ENCODE measurements around the gene ZSCAN22.
"Not testable (repeated sequence)": the region's sequence is repeated elsewhere in the genome, so short reads cannot be mapped to it uniquely, and the experiment has no call there.

The ZSCAN22 gene

GRCh38 chr19:58305065-58305931 is 21.5 kb upstream of the ZSCAN22 start, which contains the start of gene ERVK3-1:
TSS of gene ERVK3-1 (plus strand) at chr19:58305377. CDS start at chr19:58312169, 6,792 bp downstream.
- TF ChIP-seq ZFX (IDR thresholded peaks at IDR 0.05; ENCODE audit: borderline replicate concordance): no peak
- TF ChIP-seq, protein P1, sequence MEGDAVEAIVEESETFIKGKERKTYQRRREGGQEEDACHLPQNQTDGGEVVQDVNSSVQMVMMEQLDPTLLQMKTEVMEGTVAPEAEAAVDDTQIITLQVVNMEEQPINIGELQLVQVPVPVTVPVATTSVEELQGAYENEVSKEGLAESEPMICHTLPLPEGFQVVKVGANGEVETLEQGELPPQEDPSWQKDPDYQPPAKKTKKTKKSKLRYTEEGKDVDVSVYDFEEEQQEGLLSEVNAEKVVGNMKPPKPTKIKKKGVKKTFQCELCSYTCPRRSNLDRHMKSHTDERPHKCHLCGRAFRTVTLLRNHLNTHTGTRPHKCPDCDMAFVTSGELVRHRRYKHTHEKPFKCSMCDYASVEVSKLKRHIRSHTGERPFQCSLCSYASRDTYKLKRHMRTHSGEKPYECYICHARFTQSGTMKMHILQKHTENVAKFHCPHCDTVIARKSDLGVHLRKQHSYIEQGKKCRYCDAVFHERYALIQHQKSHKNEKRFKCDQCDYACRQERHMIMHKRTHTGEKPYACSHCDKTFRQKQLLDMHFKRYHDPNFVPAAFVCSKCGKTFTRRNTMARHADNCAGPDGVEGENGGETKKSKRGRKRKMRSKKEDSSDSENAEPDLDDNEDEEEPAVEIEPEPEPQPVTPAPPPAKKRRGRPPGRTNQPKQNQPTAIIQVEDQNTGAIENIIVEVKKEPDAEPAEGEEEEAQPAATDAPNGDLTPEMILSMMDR (IDR thresholded peaks at IDR 0.05): no peak
- peak within 1 kb of the TSS; percentile 85 for H3K27ac ChIP-seq

- peak overlapping the region; percentile 85 for H3K27ac ChIP-seq
- TF ChIP-seq ZFX (IDR thresholded peaks at IDR 0.05; ENCODE audit: borderline replicate concordance): no peak
- TF ChIP-seq, protein P1 (IDR thresholded peaks at IDR 0.05): no peak
These were observed 20.9 kb upstream of the ZSCAN22 start for GRCh38 chr19:58305932-58306323.

- no peak overlapping the region for H3K27ac ChIP-seq
- no peak for TF ChIP-seq ZFX (IDR thresholded peaks at IDR 0.05; ENCODE audit: borderline replicate concordance)
- TF ChIP-seq, protein P1 (IDR thresholded peaks at IDR 0.05): no peak
These were observed 19.1 kb upstream of the ZSCAN22 start for GRCh38 chr19:58307736-58308135.

DNA sequence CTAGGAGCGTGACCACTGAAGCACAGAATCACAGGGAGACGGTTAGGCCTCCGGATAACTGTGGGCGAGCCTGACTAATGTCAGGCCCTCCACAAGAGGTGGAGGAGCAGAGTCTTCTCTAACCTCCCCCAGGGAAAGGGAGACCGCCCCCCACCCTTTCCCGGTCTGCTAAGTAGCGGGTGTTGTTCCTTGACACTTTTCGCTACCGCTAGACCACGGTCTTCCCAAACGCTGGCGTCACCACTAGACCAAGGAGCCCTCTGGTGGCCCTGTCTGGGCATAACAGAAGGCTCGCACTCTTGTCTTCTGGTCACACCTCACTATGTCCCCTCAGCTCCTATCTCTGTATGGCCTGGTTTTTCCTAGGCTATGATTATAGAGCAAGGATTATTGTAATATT is 16.1 kb upstream of the ZSCAN22 start:
- not testable (repeated sequence) for H3K27ac ChIP-seq
- TF ChIP-seq, protein P1 (IDR thresholded peaks at IDR 0.05): peak; percentile 73

DNA sequence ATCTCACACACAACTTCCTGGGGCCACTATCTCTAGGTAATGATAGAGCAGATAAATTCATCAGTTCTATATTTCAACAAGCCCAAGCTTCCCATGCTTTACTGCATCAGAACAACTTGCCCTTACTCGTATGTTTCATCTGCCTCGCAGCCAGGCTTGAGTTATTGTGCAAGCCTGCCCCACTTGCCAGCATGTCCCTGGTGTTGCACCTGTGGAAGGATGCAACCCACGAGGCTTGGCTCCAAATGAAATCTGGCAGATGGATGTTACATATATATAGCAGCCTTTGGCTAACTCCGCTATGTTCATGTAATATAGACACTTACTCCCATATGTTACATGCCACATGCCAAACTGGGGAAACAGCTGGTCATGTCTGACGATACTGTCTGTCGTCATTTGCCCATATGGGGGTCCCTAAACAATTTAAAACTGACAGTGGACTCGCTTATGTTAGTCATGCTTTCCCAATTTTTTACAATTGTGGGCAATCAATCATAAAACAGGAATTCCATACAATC is 15.4 kb upstream of the ZSCAN22 start:
- H3K27ac ChIP-seq: no peak overlapping the region
- TF ChIP-seq, protein P1 (IDR thresholded peaks at IDR 0.05): no peak

DNA sequence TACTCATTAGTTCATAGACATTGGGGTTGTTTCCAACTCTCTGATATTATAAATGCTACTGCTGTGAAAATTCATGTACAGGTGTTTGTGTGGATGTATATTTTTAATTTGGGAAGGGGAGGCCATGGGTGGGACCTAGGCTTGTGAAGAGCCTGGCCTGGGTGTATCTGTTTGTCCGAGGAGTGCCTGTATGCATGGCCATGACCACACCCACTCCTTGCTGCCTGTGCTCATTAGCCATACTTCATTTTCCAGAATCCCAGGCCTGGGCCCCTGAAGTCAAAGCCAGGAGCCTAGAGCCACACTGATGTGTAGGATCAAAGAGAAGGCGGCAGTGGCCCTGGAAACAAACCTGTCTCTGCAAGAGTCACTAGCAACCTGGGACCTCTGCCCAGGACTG is 11.2 kb upstream of the ZSCAN22 start:
- TF ChIP-seq, protein P1 (IDR thresholded peaks at IDR 0.05): no peak
- TF ChIP-seq ZFX (IDR thresholded peaks at IDR 0.05; ENCODE audit: borderline replicate concordance): no peak
- H3K27ac ChIP-seq: peak overlapping the region; percentile 50

DNA sequence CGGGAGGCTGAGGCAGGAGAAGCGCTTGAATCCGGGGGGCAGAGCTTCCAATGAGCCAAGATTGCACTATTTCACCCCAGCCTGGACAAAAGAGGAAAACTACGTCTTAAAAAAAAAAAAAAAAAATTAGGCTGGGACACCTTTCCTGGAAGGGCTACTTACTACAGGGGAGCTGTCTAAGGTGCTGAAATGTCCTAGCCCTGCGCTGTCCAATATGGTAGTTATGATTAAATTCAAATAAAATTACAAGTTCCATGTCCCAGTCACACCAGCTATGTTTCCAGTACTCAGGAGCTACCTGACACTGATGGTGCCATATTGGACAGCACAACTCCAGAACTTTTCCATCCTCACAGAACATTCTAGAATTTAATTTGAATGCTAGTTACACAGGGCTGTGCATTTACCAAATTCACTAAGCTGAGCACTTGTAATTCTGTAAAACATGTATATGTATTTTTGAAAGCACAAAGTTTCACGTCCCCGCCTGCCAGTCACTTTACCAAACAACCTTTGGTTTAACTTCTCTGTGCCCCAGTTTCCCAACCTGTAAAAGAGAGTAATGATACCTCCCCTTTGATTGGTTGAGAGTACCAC is 9.2 kb upstream of the ZSCAN22 start:
- no peak overlapping the region for H3K27ac ChIP-seq
- TF ChIP-seq ZFX (IDR thresholded peaks at IDR 0.05; ENCODE audit: borderline replicate concordance): no peak
- TF ChIP-seq, protein P1 (IDR thresholded peaks at IDR 0.05): no peak

Data from 22Rv1 (cell line).